Neural cell (in vitro differentiated cells): ENCODE data around the gene ZCCHC10.

Experiments used
- CTCF ChIP-seq: fragments of 450-650 bp; IDR thresholded peaks from 2 replicates; pipeline ENCODE4 v1.5.1; 2014; ENCODE audit warnings: antibody characterized with exemption, mild to moderate bottlenecking, moderate library complexity; ENCODE audit not compliant: poor library complexity, severe bottlenecking
- POLR2AphosphoS5 ChIP-seq: IDR thresholded peaks from 2 replicates; pipeline ENCODE4 v1.6.1; 2012
- RAD21 ChIP-seq: fragments of 450-650 bp; conservative IDR thresholded peaks from 2 replicates; pipeline ENCODE4 v1.6.1; 2014; ENCODE audit warnings: antibody characterized with exemption, mild to moderate bottlenecking, moderate library complexity
- TAF1 ChIP-seq: IDR thresholded peaks from 2 replicates; pipeline ENCODE4 v1.6.1; 2012; ENCODE audit warnings: low read depth

- TF ChIP-seq POLR2AphosphoS5 (no peak), TAF1 (no peak), CTCF (no peak), RAD21 (no peak)
Observed at GRCh38 chr5:132996307-132996706, 30.0 kb downstream of the ZCCHC10 start.
